SK-N-SH treated with all-trans-retinoic acid at 6 μM for 48 hours (cell line): ENCODE measurements around the gene ZNF575.

Source experiments
- ATAC-seq: fragments of 200-7000 bp; cut with Tn5 transposase; 3 replicates; pipeline ENCODE4 v1.9.1; 2020; ENCODE audit warnings: mild to moderate bottlenecking, moderate library complexity
- ESRRG ChIP-seq: fragments of 250-450 bp; sonication (Bioruptor Pico); IDR thresholded peaks from 2 replicates; pipeline ENCODE4 v1.6.1; 2021; ENCODE audit warnings: mild to moderate bottlenecking
- GLIS3 ChIP-seq: fragments of 250-450 bp; sonication (Bioruptor Pico); IDR thresholded peaks from 2 replicates; pipeline ENCODE4 v1.5.0; 2020; ENCODE audit warnings: mild to moderate bottlenecking, moderate library complexity
- OSR1 ChIP-seq: fragments of 250-450 bp; sonication (Bioruptor Pico); IDR thresholded peaks from 2 replicates; pipeline ENCODE4 v1.8.0; 2022; ENCODE audit warnings: moderate library complexity, mild to moderate bottlenecking, inconsistent platforms
- PPARA ChIP-seq: fragments of 250-450 bp; sonication (Bioruptor Pico); IDR thresholded peaks from 2 replicates; pipeline ENCODE4 v1.5.0; 2020; ENCODE audit warnings: mild to moderate bottlenecking, borderline replicate concordance
- RARB ChIP-seq: fragments of 250-450 bp; sonication (Bioruptor Pico); IDR thresholded peaks from 2 replicates; pipeline ENCODE4 v1.8.0; 2021; ENCODE audit warnings: mild to moderate bottlenecking, moderate library complexity
- SNAI2 ChIP-seq: fragments of 250-450 bp; sonication (Bioruptor Pico); IDR thresholded peaks from 2 replicates; pipeline ENCODE4 v1.5.0; 2020; ENCODE audit warnings: mild to moderate bottlenecking, moderate library complexity
- TOX ChIP-seq: fragments of 250-450 bp; sonication (Bioruptor Pico); IDR thresholded peaks from 2 replicates; pipeline ENCODE4 v1.8.0; 2021; ENCODE audit warnings: mild to moderate bottlenecking, moderate library complexity, borderline replicate concordance
- ZFP3 ChIP-seq: fragments of 250-450 bp; sonication (Bioruptor Pico); IDR thresholded peaks from 2 replicates; pipeline ENCODE4 v1.5.0; 2020; ENCODE audit warnings: mild to moderate bottlenecking, moderate library complexity
- ZNF565 ChIP-seq: fragments of 450-650 bp; formaldehyde crosslinking; conservative IDR thresholded peaks from 2 replicates; pipeline ENCODE4 v1.5.0; 2020; ENCODE audit warnings: low read depth, mild to moderate bottlenecking, moderate library complexity
- ZNF70 ChIP-seq: fragments of 450-650 bp; formaldehyde crosslinking; IDR thresholded peaks from 2 replicates; pipeline ENCODE4 v1.5.0; 2020; ENCODE audit warnings: mild to moderate bottlenecking, moderate library complexity
- ZNF8 ChIP-seq: fragments of 450-650 bp; formaldehyde crosslinking; IDR thresholded peaks from 2 replicates; pipeline ENCODE4 v1.5.0; 2020; ENCODE audit warnings: mild to moderate bottlenecking, moderate library complexity
- TF ChIP-seq, protein P1 (sequence below): fragments of 250-450 bp; sonication (Bioruptor Pico); IDR thresholded peaks from 2 replicates; pipeline ENCODE4 v1.5.0; 2020; ENCODE audit warnings: mild to moderate bottlenecking, moderate library complexity
- TF ChIP-seq, protein P2 (sequence below): fragments of 250-450 bp; sonication (Bioruptor Pico); IDR thresholded peaks from 2 replicates; pipeline ENCODE4 v1.5.1; 2021; ENCODE audit warnings: mild to moderate bottlenecking, moderate library complexity
- TF ChIP-seq, protein P3 (sequence below): fragments of 250-450 bp; sonication (Bioruptor Pico); IDR thresholded peaks from 2 replicates; pipeline ENCODE4 v1.5.1; 2020; ENCODE audit warnings: low read depth, mild to moderate bottlenecking, moderate library complexity

The ZNF575 gene

DNA sequence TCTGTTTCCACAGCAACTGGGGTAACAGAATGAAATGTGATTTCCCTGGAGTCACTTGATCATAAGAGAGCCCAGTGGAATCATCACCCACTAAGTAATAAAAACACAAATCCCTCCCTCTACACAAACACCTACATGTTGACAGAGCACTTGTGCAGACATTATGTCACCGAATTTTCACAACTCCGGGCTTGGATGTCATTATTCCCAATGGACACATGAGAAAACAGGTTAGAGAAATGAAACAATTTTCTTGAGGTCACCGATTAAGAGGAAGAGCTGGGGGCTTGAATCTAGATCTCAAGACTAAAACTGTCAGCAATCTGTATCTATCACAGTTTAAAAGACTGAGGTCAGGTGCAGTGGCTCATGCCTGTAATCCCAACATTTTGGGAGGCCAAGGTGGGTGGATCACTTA is 39.2 kb downstream of the ZNF575 start (continued):
- TF ChIP-seq, protein P1, sequence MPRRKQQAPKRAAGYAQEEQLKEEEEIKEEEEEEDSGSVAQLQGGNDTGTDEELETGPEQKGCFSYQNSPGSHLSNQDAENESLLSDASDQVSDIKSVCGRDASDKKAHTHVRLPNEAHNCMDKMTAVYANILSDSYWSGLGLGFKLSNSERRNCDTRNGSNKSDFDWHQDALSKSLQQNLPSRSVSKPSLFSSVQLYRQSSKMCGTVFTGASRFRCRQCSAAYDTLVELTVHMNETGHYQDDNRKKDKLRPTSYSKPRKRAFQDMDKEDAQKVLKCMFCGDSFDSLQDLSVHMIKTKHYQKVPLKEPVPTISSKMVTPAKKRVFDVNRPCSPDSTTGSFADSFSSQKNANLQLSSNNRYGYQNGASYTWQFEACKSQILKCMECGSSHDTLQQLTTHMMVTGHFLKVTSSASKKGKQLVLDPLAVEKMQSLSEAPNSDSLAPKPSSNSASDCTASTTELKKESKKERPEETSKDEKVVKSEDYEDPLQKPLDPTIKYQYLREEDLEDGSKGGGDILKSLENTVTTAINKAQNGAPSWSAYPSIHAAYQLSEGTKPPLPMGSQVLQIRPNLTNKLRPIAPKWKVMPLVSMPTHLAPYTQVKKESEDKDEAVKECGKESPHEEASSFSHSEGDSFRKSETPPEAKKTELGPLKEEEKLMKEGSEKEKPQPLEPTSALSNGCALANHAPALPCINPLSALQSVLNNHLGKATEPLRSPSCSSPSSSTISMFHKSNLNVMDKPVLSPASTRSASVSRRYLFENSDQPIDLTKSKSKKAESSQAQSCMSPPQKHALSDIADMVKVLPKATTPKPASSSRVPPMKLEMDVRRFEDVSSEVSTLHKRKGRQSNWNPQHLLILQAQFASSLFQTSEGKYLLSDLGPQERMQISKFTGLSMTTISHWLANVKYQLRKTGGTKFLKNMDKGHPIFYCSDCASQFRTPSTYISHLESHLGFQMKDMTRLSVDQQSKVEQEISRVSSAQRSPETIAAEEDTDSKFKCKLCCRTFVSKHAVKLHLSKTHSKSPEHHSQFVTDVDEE (CRISPR knock-in tag): no peak
- no peak for TF ChIP-seq ZNF70 (CRISPR knock-in tag)
- TF ChIP-seq GLIS3 (CRISPR knock-in tag): no peak
- TF ChIP-seq, protein P2, sequence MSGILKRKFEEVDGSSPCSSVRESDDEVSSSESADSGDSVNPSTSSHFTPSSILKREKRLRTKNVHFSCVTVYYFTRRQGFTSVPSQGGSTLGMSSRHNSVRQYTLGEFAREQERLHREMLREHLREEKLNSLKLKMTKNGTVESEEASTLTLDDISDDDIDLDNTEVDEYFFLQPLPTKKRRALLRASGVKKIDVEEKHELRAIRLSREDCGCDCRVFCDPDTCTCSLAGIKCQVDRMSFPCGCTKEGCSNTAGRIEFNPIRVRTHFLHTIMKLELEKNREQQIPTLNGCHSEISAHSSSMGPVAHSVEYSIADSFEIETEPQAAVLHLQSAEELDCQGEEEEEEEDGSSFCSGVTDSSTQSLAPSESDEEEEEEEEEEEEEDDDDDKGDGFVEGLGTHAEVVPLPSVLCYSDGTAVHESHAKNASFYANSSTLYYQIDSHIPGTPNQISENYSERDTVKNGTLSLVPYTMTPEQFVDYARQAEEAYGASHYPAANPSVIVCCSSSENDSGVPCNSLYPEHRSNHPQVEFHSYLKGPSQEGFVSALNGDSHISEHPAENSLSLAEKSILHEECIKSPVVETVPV (CRISPR knock-in tag): no peak
- TF ChIP-seq, all 23 proteins: peak for 0

DNA sequence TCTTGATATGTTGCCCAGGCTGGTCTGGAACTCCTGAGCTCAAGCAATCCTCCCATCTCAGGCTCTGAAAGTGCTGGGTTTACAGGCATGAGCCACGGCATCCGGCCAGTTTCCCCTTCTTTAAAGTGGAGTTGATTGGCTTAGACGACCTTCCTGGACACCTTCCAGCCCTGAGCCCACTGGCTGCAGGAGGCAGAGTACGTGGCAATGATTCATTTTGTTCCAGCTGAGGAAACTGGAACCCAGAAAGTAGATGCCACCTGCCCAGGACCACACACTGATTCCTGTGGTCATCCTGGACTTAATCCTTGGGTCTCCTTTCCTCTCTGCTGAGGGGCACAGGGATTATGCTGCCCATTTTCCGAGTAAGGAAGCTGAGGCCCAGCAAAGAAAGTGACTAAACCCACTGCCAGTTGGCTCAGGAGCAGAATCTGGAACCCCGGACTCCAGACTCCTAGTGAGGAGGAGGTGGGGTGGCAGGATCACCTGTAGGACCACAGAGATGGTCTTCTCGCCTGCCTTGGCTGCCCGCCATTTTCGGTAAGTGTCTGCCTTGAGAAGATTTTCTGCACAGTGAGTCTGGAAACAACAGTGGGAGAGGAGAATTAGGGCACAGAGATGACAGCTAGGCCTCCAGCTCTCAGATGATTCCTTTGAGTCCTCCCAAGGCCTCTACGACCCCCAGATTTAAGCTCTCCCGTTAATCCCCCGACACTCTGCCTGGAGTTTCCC is 41.6 kb downstream of the ZNF575 start:
- TF ChIP-seq, protein P2 (CRISPR knock-in tag): no peak
- TF ChIP-seq ZNF70 (CRISPR knock-in tag) (peak; percentile 86), ZNF8 (CRISPR knock-in tag) (no peak), ZNF565 (CRISPR knock-in tag) (no peak)
- TF ChIP-seq, all 23 proteins: peak for 1
- ATAC-seq: no peak; the same call in 2 of the 3 replicates

DNA sequence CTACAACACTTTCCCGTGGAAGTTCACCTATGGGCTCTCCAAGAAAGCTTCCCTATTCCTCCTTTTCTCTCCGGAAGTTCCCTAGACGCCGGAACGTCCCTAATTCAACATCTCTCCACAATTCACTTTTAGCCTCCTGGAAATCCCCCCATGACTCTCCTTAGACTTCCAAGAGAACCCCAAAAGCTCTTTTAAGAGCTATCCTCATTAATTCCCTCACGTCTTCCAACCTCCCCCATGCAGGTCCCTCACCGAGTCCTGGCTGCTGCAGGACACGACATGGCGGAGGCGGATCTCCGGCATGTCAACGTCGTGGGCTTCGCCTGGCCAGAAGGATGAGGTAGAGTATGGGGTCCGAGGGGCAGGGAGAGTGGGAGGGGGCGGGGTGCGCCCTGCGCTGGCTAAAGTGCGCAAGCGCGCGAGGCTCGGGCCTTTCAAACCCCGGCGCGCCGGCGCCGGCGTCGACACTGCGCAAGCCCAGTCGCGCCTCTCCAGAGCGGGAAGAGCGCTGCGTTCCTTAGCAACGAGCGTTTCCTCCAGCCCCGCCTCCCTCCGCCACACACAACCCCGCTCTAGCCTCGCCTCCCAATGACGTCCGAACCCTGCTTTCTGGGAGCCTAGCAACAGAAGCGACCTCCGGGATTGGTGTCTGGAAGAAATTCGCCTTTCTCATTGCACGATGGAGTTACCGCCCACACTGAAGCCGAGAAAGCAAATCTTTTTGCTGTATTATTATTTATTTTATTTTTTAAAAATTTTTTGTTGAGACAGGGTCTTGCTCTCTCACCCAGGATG is 42.4 kb downstream of the ZNF575 start, which contains the start of the genes PINLYP and XRCC1:
PINLYP (plus strand) TSS at position 646 of the 795 bp plus-strand sequence. CDS start 1,391 bp downstream, outside the sequence.
XRCC1 (minus strand) TSS at position 372 of the 795 bp plus-strand sequence; CDS start at position 303, 69 bp downstream.
- ATAC-seq: peak; percentile 97
- TF ChIP-seq, protein P1 (CRISPR knock-in tag): no peak
- TF ChIP-seq PPARA (CRISPR knock-in tag) (no peak), TOX (no peak), SNAI2 (CRISPR knock-in tag) (no peak), GLIS3 (CRISPR knock-in tag) (no peak), ZFP3 (no peak), RARB (CRISPR knock-in tag) (no peak), ESRRG (CRISPR knock-in tag) (no peak), OSR1 (no peak)
- TF ChIP-seq, protein P3, sequence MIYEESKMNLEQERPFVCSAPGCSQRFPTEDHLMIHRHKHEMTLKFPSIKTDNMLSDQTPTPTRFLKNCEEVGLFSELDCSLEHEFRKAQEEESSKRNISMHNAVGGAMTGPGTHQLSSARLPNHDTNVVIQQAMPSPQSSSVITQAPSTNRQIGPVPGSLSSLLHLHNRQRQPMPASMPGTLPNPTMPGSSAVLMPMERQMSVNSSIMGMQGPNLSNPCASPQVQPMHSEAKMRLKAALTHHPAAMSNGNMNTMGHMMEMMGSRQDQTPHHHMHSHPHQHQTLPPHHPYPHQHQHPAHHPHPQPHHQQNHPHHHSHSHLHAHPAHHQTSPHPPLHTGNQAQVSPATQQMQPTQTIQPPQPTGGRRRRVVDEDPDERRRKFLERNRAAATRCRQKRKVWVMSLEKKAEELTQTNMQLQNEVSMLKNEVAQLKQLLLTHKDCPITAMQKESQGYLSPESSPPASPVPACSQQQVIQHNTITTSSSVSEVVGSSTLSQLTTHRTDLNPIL: no peak
